Smooth muscle cell (in vitro differentiated cells): ENCODE measurements around the gene TMPRSS4. TPM values are rescaled to one million over a fixed set of nuclear protein-coding genes. Genes with fewer than 3 reads are reported as not detected.

ENCODE experiments used
- DNase-seq: peaks from one replicate; lab custom pipeline; 2025; ENCODE audit not compliant: unreplicated experiment; lab: John Stamatoyannopoulos, UW
- H2AFZ ChIP-seq: fragments of 200-600 bp; sonication (generic); 2 replicates; pipeline ENCODE4 v1.6.0; 2016; ENCODE audit warnings: antibody characterized with exemption, low read depth, mild to moderate bottlenecking
- H3F3A ChIP-seq: fragments of 200-600 bp; sonication (generic); 2 replicates; pipeline ENCODE4 v1.6.0; 2017; ENCODE audit warnings: antibody characterized with exemption, low read depth
- H3K27ac ChIP-seq: fragments of 200-600 bp; sonication (generic); 2 replicates; pipeline ENCODE4 v1.5.1; 2016; ENCODE audit warnings: low read depth, mild to moderate bottlenecking
- H3K27me3 ChIP-seq: fragments of 200-600 bp; sonication (generic); 2 replicates; pipeline ENCODE4 v1.6.1; 2016; ENCODE audit warnings: low read depth, mild to moderate bottlenecking
- H3K36me3 ChIP-seq: fragments of 200-600 bp; sonication (generic); 2 replicates; pipeline ENCODE4 v1.5.1; 2016; ENCODE audit warnings: low read depth
- H3K4me1 ChIP-seq: fragments of 200-600 bp; sonication (generic); 2 replicates; pipeline ENCODE4 v1.5.1; 2016; ENCODE audit warnings: low read depth
- H3K4me2 ChIP-seq: fragments of 200-600 bp; sonication (generic); 2 replicates; pipeline ENCODE4 v1.6.0; 2016; ENCODE audit warnings: mild to moderate bottlenecking
- H3K4me3 ChIP-seq: fragments of 200-600 bp; sonication (generic); 2 replicates; pipeline ENCODE4 v1.5.1; 2016; ENCODE audit warnings: mild to moderate bottlenecking
- H3K79me2 ChIP-seq: fragments of 200-600 bp; sonication (generic); 2 replicates; pipeline ENCODE4 v1.6.0; 2016; ENCODE audit warnings: low read depth, mild to moderate bottlenecking
- H3K9ac ChIP-seq: fragments of 200-600 bp; sonication (generic); 2 replicates; pipeline ENCODE4 v1.6.0; 2016; ENCODE audit warnings: low read depth
- H3K9me3 ChIP-seq: fragments of 200-600 bp; sonication (generic); replicated peaks from 2 replicates; pipeline ENCODE4 v1.5.1; 2016; ENCODE audit warnings: low read depth
- H4K20me1 ChIP-seq: fragments of 200-600 bp; sonication (generic); 2 replicates; pipeline ENCODE4 v1.6.0; 2016; ENCODE audit warnings: low read depth
- WGBS: methylation state at CpG from one replicate; pipeline ENCODE4 v1.1.7; 2016; ENCODE audit warnings: low lambda C conversion rate; 5-methylcytosine and 5-hydroxymethylcytosine counted together
- polyA plus RNA-seq: library from polyadenylated mRNA; unstranded; fragments of >200 nt; fragmentation: Nextera tagmentation; extraction: Ambion mirVana; gene quantifications from 2 replicates; pipeline ENCODE4 v1.2.1, GENCODE V29; 2016
- total RNA-seq: library from RNA; depleted of rRNA; stranded (reverse); fragments of >200 nt; gene quantifications from 2 replicates; pipeline ENCODE4 v1.2.3, GENCODE V29; 2014
- TF ChIP-seq, protein P1 (sequence below): fragments of 200-600 bp; sonication (generic); IDR thresholded peaks from 2 replicates; pipeline ENCODE4 v1.5.1; 2017; ENCODE audit warnings: borderline replicate concordance, mild to moderate bottlenecking, antibody characterized with exemption; ENCODE audit not compliant: insufficient read depth, poor library complexity, severe bottlenecking

TMPRSS4 gene
- total and polyA plus RNA-seq, 2 experiments from 2014 or later = 7.4 TPM; not detected in 1

DNA sequence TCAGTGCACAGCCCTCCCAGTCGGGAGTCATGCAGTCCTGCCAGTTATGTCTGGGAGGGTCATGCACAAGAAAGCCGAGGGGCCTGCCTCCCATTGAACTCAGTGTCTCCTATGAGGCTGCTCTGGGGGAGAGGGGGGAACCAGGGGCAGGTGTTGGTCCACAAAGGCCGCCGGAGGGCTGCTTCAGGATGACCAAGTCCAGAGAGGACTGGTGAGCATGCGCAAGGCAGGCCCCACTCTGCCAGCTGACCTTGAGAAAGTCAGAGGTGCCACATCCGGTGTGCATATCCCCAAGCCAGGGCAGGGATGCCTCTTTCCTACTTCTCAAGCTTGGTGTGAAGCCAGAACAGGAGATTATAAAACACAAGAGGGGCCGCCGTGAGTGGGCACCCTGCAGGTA, 71.4 kb downstream of the TMPRSS4 start:
- H3K9me3 ChIP-seq = no peaks in the 10 kb centered on the region
- DNase-seq = no peak
- H3K27me3 ChIP-seq = peaks cover 68% of the 10 kb centered on the region
- H3K4me1 ChIP-seq = peaks cover 3% of the 10 kb centered on the region
- H3K36me3 ChIP-seq = no peaks in the 10 kb centered on the region
- no peak overlapping the region for H2AFZ ChIP-seq
- H3K4me3 ChIP-seq = no peak overlapping the region
- no peak overlapping the region for H3K27ac ChIP-seq
- H3F3A ChIP-seq = no peaks in the 10 kb centered on the region
- no peak overlapping the region for H3K9ac ChIP-seq
- H3K4me2 ChIP-seq = no peak overlapping the region
- H3K79me2 ChIP-seq = no peaks in the 10 kb centered on the region
- TF ChIP-seq, protein P1, sequence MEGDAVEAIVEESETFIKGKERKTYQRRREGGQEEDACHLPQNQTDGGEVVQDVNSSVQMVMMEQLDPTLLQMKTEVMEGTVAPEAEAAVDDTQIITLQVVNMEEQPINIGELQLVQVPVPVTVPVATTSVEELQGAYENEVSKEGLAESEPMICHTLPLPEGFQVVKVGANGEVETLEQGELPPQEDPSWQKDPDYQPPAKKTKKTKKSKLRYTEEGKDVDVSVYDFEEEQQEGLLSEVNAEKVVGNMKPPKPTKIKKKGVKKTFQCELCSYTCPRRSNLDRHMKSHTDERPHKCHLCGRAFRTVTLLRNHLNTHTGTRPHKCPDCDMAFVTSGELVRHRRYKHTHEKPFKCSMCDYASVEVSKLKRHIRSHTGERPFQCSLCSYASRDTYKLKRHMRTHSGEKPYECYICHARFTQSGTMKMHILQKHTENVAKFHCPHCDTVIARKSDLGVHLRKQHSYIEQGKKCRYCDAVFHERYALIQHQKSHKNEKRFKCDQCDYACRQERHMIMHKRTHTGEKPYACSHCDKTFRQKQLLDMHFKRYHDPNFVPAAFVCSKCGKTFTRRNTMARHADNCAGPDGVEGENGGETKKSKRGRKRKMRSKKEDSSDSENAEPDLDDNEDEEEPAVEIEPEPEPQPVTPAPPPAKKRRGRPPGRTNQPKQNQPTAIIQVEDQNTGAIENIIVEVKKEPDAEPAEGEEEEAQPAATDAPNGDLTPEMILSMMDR = no peak
- H4K20me1 ChIP-seq = no peaks in the 10 kb centered on the region
- WGBS = 87% methylated on average over 8 of the region's 8 CpGs

DNA sequence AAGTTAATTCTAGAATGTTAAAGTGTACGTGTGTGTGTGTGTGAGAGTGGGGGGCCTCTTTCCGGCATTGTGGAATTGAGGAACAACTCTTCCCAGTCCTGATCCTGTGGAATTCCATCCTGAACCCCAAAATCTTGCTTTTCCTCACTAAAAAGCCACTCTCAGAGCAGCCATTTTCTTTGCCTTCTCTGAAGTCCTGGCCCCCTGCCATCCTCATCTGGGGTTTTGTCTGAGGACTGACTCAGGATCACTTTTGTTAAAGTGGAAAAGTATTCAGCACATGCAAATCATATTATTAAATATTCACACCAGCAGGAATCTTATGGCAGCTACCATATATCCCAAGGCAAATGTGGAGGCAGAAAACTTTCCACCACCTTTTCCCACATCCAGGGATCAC, 72.0 kb downstream of the TMPRSS4 start:
- no peaks in the 10 kb centered on the region for H3K79me2 ChIP-seq
- 80% methylated on average over 2 of the region's 2 CpGs for WGBS
- no peaks in the 10 kb centered on the region for H4K20me1 ChIP-seq
- H2AFZ ChIP-seq = no peak overlapping the region
- H3K4me1 ChIP-seq = peaks cover 9% of the 10 kb centered on the region
- DNase-seq = no peak
- H3K4me3 ChIP-seq = no peak overlapping the region
- H3K27me3 ChIP-seq = peaks cover 68% of the 10 kb centered on the region
- H3K36me3 ChIP-seq = no peaks in the 10 kb centered on the region
- no peak overlapping the region for H3K27ac ChIP-seq
- no peaks in the 10 kb centered on the region for H3F3A ChIP-seq
- H3K9ac ChIP-seq = no peak overlapping the region
- TF ChIP-seq, protein P1 = no peak
- H3K9me3 ChIP-seq = no peaks in the 10 kb centered on the region
- no peak overlapping the region for H3K4me2 ChIP-seq

DNA sequence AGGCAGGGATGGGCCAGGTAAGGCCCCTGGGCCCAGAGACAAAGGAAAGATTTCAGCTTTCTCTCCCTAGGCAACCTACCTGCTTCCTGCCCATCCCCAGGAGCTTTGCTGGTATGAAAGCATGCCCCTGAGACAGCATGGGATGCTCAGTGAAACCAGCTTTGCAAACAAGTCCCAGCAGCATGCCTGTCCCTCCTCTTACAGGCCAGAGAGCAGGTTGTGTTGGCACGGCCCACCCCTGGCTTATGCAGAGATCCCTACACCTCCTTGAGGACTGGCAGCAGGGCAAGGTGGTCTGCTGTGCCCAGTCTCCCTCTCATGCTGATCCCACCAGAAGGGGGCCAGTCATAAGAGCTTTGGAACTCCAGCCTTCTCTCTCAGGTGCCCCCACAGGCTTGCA, 72.6 kb downstream of the TMPRSS4 start:
- Histone ChIP-seq H3F3A (no peaks in the 10 kb centered on the region), H3K27me3 (peaks cover 68% of the 10 kb centered on the region), H3K9ac (no peak overlapping the region), H3K4me3 (no peak overlapping the region), H2AFZ (no peak overlapping the region), H3K36me3 (no peaks in the 10 kb centered on the region), H3K9me3 (no peaks in the 10 kb centered on the region), H3K27ac (no peak overlapping the region), H4K20me1 (no peaks in the 10 kb centered on the region), H3K4me1 (peaks cover 9% of the 10 kb centered on the region), H3K4me2 (no peak overlapping the region), H3K79me2 (no peaks in the 10 kb centered on the region)
- no peak for DNase-seq
- TF ChIP-seq, protein P1 = no peak
- 79% methylated on average over 1 of the region's 1 CpG for WGBS

DNA sequence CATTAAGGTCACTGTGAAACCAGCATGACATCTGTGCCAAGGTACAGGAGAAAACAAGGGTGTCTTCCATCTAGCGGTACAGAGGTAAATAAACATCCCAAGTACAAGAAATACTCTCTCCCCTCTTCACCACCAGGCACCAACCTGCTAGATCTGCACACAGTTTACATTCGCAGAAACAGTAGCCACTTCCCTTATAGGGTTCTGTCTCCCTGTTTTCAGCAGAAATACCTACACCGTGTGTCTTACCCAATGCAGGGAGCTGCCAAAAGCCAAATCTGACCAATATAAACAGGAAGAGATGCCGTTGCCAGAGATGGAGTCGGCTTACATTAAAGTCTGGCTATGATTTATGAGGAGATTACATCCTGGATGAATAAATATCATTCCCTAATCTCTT, 74.6 kb downstream of the TMPRSS4 start:
- 74% methylated on average over 5 of the region's 5 CpGs for WGBS
- DNase-seq = no peak
- Histone ChIP-seq H4K20me1 (no peaks in the 10 kb centered on the region), H3K9me3 (no peaks in the 10 kb centered on the region), H3K4me2 (no peak overlapping the region), H3K27ac (no peak overlapping the region), H3K79me2 (no peaks in the 10 kb centered on the region), H3K27me3 (peaks cover 83% of the 10 kb centered on the region), H3K4me3 (no peak overlapping the region), H2AFZ (no peak overlapping the region), H3K9ac (no peak overlapping the region), H3K4me1 (peaks cover 18% of the 10 kb centered on the region), H3K36me3 (no peaks in the 10 kb centered on the region), H3F3A (no peaks in the 10 kb centered on the region)
- TF ChIP-seq, protein P1 = no peak
